HEK293 (cell line): ENCODE measurements around the gene JHY.

Experiments used
- CTCF ChIA-PET: fragments of 350-600 bp; formaldehyde crosslinking; extraction: SDS; loops from one replicate; lab custom pipeline; 2021; ENCODE audit warnings: antibody characterized with exemption; lab: Yijun Ruan, JAX
- POLR2A ChIA-PET: fragments of 300-600 bp; formaldehyde crosslinking; extraction: SDS; loops from one replicate; lab custom pipeline; 2020; ENCODE audit warnings: antibody characterized with exemption, inconsistent platforms; lab: Yijun Ruan, JAX
- H3K27ac ChIP-seq: fragments of 200-500 bp; sonication (Bioruptor generic); 2 replicates; pipeline ENCODE4 v1.5.1; 2014; ENCODE audit warnings: low read depth, low read length, control low read depth, inconsistent platforms; ENCODE audit errors: extremely low read depth
- H3K36me3 ChIP-seq, 2 experiments: fragments of 200-500 bp in 1 of 2; sonication (Bioruptor generic) in 1 of 2; 1 replicate in 1 of 2; 2 replicates in 1 of 2; pipeline ENCODE4 v1.5.1; 2014 to 2017; ENCODE audit warnings: inconsistent platforms in 2 of 2, low read length in 2 of 2; ENCODE audit not compliant: control insufficient read depth in 2 of 2, insufficient read depth in 1 of 2
- H3K4me1 ChIP-seq: fragments of 200-500 bp; sonication (Bioruptor generic); 2 replicates; pipeline ENCODE4 v1.5.1; 2014; ENCODE audit warnings: mild to moderate bottlenecking, low read length, inconsistent platforms; ENCODE audit not compliant: control insufficient read depth, insufficient read depth
- H3K4me3 ChIP-seq: 2 replicates; pipeline ENCODE4 v1.5.1; 2011; ENCODE audit warnings: low read depth, mild to moderate bottlenecking, control low read depth, low read length, moderate library complexity
- H3K9me3 ChIP-seq: fragments of 200-500 bp; sonication (Bioruptor generic); 2 replicates; pipeline ENCODE4 v1.5.1; 2014; ENCODE audit warnings: low read depth, low read length, inconsistent platforms; ENCODE audit not compliant: control insufficient read depth, insufficient read depth
- BCL11A ChIP-seq: fragments of 450-650 bp; formaldehyde crosslinking; IDR thresholded peaks from 2 replicates; pipeline ENCODE4 v1.5.1; 2016; ENCODE audit warnings: low read depth, missing biosample characterization, missing genetic modification characterization
- EGR2 ChIP-seq: fragments of 450-650 bp; formaldehyde crosslinking; IDR thresholded peaks from 2 replicates; pipeline ENCODE4 v1.5.1; 2016; ENCODE audit warnings: low read depth, missing biosample characterization, missing genetic modification characterization
- GFI1B ChIP-seq: fragments of 450-650 bp; formaldehyde crosslinking; IDR thresholded peaks from 2 replicates; pipeline ENCODE4 v1.5.1; 2016; ENCODE audit warnings: missing biosample characterization, missing genetic modification characterization
- KLF1 ChIP-seq: fragments of 450-650 bp; formaldehyde crosslinking; IDR thresholded peaks from 2 replicates; pipeline ENCODE4 v1.5.1; 2016; ENCODE audit warnings: missing biosample characterization, missing genetic modification characterization
- KLF16 ChIP-seq: fragments of 450-650 bp; formaldehyde crosslinking; IDR thresholded peaks from 2 replicates; pipeline ENCODE4 v1.5.1; 2017; ENCODE audit warnings: missing biosample characterization, missing genetic modification characterization
- PATZ1 ChIP-seq: fragments of 450-650 bp; formaldehyde crosslinking; IDR thresholded peaks from 2 replicates; pipeline ENCODE4 v1.5.1; 2016; ENCODE audit warnings: missing biosample characterization, missing genetic modification characterization
- PRDM1 ChIP-seq: fragments of 450-650 bp; formaldehyde crosslinking; IDR thresholded peaks from 2 replicates; pipeline ENCODE4; 2016; ENCODE audit warnings: missing biosample characterization, missing genetic modification characterization
- ZBTB7A ChIP-seq: fragments of 450-650 bp; formaldehyde crosslinking; IDR thresholded peaks from 2 replicates; pipeline ENCODE4 v1.5.1; 2016; ENCODE audit warnings: low read depth, missing biosample characterization, missing genetic modification characterization
- ZBTB8A ChIP-seq: fragments of 450-650 bp; formaldehyde crosslinking; IDR thresholded peaks from 2 replicates; pipeline ENCODE4 v1.5.1; 2016; ENCODE audit warnings: missing biosample characterization, missing genetic modification characterization
- ZNF211 ChIP-seq: fragments of 450-650 bp; formaldehyde crosslinking; IDR thresholded peaks from 2 replicates; pipeline ENCODE4 v1.5.1; 2016; ENCODE audit warnings: low read depth, missing biosample characterization, missing genetic modification characterization
- ZNF24 ChIP-seq: fragments of 450-650 bp; formaldehyde crosslinking; IDR thresholded peaks from 2 replicates; pipeline ENCODE4 v1.5.1; 2016; ENCODE audit warnings: missing biosample characterization, missing genetic modification characterization
- ZNF341 ChIP-seq: fragments of 450-650 bp; formaldehyde crosslinking; IDR thresholded peaks from 2 replicates; pipeline ENCODE4; 2016; ENCODE audit warnings: low read depth, missing biosample characterization, missing genetic modification characterization
- ZNF362 ChIP-seq: fragments of 450-650 bp; formaldehyde crosslinking; IDR thresholded peaks from 2 replicates; pipeline ENCODE4 v1.5.1; 2016; ENCODE audit warnings: missing biosample characterization, missing genetic modification characterization
- ZNF37A ChIP-seq: fragments of 450-650 bp; IDR thresholded peaks from 2 replicates; pipeline ENCODE4 v1.5.1; 2018; ENCODE audit warnings: missing biosample characterization, missing genetic modification characterization
- ZNF449 ChIP-seq: fragments of 450-650 bp; formaldehyde crosslinking; IDR thresholded peaks from 2 replicates; pipeline ENCODE4 v1.5.1; 2017; ENCODE audit warnings: missing biosample characterization, mild to moderate bottlenecking, missing genetic modification characterization, moderate library complexity
- ZNF621 ChIP-seq: fragments of 450-650 bp; formaldehyde crosslinking; IDR thresholded peaks from 2 replicates; pipeline ENCODE4 v1.5.1; 2017; ENCODE audit warnings: missing biosample characterization, missing genetic modification characterization
- ZNF664 ChIP-seq: fragments of 450-650 bp; formaldehyde crosslinking; IDR thresholded peaks from 2 replicates; pipeline ENCODE4 v1.5.1; 2016; ENCODE audit warnings: missing biosample characterization, missing genetic modification characterization
- TF ChIP-seq, protein P1 (sequence below): fragments of 450-650 bp; formaldehyde crosslinking; IDR thresholded peaks from 2 replicates; pipeline ENCODE4 v1.5.1; 2016; ENCODE audit warnings: missing biosample characterization, missing genetic modification characterization
- TF ChIP-seq, protein P2 (sequence below): fragments of 450-650 bp; formaldehyde crosslinking; IDR thresholded peaks from 2 replicates; pipeline ENCODE4 v1.5.1; 2017; ENCODE audit warnings: missing biosample characterization, missing genetic modification characterization
- TF ChIP-seq, protein P3 (sequence below): fragments of 450-650 bp; formaldehyde crosslinking; IDR thresholded peaks from 2 replicates; pipeline ENCODE4 v1.5.1; 2016; ENCODE audit warnings: missing biosample characterization, missing genetic modification characterization

JHY gene

DNA sequence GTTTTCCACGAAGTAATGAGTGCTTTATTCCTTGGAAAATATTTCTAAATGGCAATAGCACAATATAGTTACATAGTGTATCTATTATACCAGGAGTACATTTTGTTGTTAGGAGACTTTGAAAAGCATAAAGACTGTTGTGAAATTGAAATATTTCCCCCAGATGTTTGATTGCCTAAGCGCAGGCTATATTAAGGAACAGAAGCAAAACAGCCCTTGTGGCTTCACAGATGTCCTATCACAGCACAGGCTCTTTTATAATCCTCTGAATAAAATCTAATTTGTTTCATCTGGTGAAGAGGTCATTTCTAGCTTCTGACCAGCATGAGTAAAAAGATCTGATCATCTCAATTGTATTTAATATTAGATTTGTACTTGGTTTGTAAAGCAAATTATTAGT is 50.9 kb downstream of the JHY start (continued):
- no peak for TF ChIP-seq ZNF37A (tag by site-specific recombination)
- no peak for TF ChIP-seq ZBTB8A (tag by site-specific recombination)
- TF ChIP-seq ZBTB7A, result no peak

DNA sequence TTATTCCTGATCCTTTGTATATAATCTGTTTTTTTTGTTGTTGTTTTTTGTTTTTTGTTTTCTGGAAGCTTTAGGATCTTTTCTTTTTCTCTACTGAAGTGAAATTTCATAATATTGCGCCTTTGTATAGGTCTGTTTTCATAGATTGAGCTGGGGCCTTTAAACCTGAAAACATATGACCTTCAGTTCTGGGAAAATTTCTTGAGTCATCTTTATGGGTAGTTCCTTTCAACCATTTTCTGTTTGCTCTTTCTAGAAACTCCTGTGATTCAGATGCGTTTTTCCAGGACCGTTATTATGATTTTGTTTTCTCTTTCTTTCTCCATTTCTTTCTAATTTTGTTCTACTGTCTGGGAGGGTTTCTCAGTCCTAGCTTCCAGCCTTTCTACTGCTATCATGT is 55.4 kb downstream of the JHY start:
- Histone ChIP-seq H3K9me3 (no peaks in the 10 kb centered on the region), H3K4me3 (no peak overlapping the region), H3K27ac (no peak overlapping the region), H3K4me1 (no peaks in the 10 kb centered on the region), H3K36me3 (no peaks in the 10 kb centered on the region)
- CTCF ChIA-PET, result no interaction called here
- TF ChIP-seq PRDM1 (tag by site-specific recombination) (no peak), KLF16 (tag by site-specific recombination) (no peak), ZNF664 (tag by site-specific recombination) (no peak), ZNF341 (no peak), EGR2 (no peak), KLF1 (no peak), PATZ1 (no peak), ZNF621 (no peak), ZNF24 (tag by site-specific recombination) (no peak), ZNF449 (no peak), ZNF362 (tag by site-specific recombination) (no peak), BCL11A (tag by site-specific recombination) (no peak), ZNF211 (tag by site-specific recombination) (no peak), ZNF37A (tag by site-specific recombination) (no peak), GFI1B (tag by site-specific recombination) (no peak)
- TF ChIP-seq, protein P1, sequence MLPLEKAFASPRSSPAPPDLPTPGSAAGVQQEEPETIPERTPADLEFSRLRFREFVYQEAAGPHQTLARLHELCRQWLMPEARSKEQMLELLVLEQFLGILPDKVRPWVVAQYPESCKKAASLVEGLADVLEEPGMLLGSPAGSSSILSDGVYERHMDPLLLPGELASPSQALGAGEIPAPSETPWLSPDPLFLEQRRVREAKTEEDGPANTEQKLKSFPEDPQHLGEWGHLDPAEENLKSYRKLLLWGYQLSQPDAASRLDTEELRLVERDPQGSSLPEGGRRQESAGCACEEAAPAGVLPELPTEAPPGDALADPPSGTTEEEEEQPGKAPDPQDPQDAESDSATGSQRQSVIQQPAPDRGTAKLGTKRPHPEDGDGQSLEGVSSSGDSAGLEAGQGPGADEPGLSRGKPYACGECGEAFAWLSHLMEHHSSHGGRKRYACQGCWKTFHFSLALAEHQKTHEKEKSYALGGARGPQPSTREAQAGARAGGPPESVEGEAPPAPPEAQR (tag by site-specific recombination), result no peak
- TF ChIP-seq, protein P2, sequence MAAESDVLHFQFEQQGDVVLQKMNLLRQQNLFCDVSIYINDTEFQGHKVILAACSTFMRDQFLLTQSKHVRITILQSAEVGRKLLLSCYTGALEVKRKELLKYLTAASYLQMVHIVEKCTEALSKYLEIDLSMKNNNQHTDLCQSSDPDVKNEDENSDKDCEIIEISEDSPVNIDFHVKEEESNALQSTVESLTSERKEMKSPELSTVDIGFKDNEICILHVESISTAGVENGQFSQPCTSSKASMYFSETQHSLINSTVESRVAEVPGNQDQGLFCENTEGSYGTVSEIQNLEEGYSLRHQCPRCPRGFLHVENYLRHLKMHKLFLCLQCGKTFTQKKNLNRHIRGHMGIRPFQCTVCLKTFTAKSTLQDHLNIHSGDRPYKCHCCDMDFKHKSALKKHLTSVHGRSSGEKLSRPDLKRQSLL, result no peak
- TF ChIP-seq, protein P3, sequence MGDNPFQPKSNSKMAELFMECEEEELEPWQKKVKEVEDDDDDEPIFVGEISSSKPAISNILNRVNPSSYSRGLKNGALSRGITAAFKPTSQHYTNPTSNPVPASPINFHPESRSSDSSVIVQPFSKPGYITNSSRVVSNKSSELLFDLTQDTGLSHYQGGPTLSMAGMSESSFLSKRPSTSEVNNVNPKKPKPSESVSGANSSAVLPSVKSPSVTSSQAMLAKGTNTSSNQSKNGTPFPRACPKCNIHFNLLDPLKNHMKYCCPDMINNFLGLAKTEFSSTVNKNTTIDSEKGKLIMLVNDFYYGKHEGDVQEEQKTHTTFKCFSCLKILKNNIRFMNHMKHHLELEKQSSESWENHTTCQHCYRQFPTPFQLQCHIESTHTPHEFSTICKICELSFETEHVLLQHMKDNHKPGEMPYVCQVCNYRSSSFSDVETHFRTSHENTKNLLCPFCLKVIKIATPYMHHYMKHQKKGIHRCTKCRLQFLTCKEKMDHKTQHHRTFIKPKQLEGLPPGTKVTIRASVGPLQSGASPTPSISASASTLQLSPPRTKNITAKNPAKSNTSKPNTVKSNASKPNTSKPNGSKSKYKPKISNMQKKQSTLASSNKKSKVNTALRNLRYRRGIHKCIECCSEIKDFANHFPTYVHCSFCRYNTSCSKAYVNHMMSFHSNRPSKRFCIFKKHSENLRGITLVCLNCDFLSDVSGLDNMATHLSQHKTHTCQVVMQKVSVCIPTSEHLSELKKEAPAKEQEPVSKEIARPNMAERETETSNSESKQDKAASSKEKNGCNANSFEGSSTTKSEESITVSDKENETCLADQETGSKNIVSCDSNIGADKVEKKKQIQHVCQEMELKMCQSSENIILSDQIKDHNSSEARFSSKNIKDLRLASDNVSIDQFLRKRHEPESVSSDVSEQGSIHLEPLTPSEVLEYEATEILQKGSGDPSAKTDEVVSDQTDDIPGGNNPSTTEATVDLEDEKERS (tag by site-specific recombination), result no peak
- POLR2A ChIA-PET, result no interaction called here
